Thymus (tissue), 11 donors: ENCODE data around the gene HOXB4. TPM values are rescaled to one million over a fixed set of nuclear protein-coding genes. Genes with fewer than 3 reads are reported as not detected.
A peak's percentile ranks its signal among the peaks of the same experiment; 100 is the strongest.

ENCODE experiments used
- DNase-seq, 9 donors: peaks; one replicate each; pipeline ENCODE4 v3.0.0-alpha.2; 2013; ENCODE audit warnings: low spot score in 9 of 9, low read depth in 6 of 9, missing footprints in 1 of 9
- H3K27ac ChIP-seq, 2 donors: one replicate each; pipeline ENCODE4 v1.5.1; 2013; ENCODE audit warnings: control low read depth in 1 of 2, low read depth in 1 of 2, low read length in 1 of 2, mild to moderate bottlenecking in 1 of 2, moderate library complexity in 1 of 2
- H3K27me3 ChIP-seq, 2 donors: one replicate each; pipeline ENCODE4 v1.5.1; 2013; ENCODE audit warnings: low read length in 1 of 2; ENCODE audit not compliant: control insufficient read depth in 2 of 2, insufficient read depth in 1 of 2
- H3K36me3 ChIP-seq, 2 donors: one replicate each; pipeline ENCODE4 v1.5.1; 2013; ENCODE audit warnings: low read length in 1 of 2, mild to moderate bottlenecking in 1 of 2, moderate library complexity in 1 of 2; ENCODE audit not compliant: control insufficient read depth in 2 of 2, insufficient read depth in 2 of 2
- H3K4me1 ChIP-seq, 2 donors: one replicate each; pipeline ENCODE4 v1.5.1; 2013; ENCODE audit warnings: low read length in 2 of 2; ENCODE audit not compliant: control insufficient read depth in 2 of 2, insufficient read depth in 2 of 2
- H3K4me3 ChIP-seq, 2 donors: one replicate each; pipeline ENCODE4 v1.5.1; 2013; ENCODE audit warnings: low read length in 2 of 2, control low read depth in 1 of 2, mild to moderate bottlenecking in 1 of 2
- H3K9me3 ChIP-seq, 2 donors: one replicate each; pipeline ENCODE4 v1.5.1; 2013; ENCODE audit warnings: low read length in 1 of 2, mild to moderate bottlenecking in 1 of 2; ENCODE audit not compliant: control insufficient read depth in 2 of 2, insufficient read depth in 1 of 2
- WGBS: extraction: QIAGEN DNeasy Blood & Tissue Kit; methylation state at CpG from one replicate; pipeline ENCODE4 v1.1.7; 2013; 5-methylcytosine and 5-hydroxymethylcytosine counted together
- polyA plus RNA-seq: library from polyadenylated mRNA; stranded (reverse); fragments of 200-250 nt; gene quantifications from one replicate; pipeline ENCODE4 v1.2.3, GENCODE V29; 2013
- total RNA-seq: library from RNA; stranded (reverse); fragments of 120-200 nt; gene quantifications from one replicate; pipeline ENCODE4 v1.2.4, GENCODE V29; 2013
- donor health status: healthy.

The HOXB4 gene
- total and polyA plus RNA-seq, 2 donors = 0.90 to 1.5 TPM

DNA sequence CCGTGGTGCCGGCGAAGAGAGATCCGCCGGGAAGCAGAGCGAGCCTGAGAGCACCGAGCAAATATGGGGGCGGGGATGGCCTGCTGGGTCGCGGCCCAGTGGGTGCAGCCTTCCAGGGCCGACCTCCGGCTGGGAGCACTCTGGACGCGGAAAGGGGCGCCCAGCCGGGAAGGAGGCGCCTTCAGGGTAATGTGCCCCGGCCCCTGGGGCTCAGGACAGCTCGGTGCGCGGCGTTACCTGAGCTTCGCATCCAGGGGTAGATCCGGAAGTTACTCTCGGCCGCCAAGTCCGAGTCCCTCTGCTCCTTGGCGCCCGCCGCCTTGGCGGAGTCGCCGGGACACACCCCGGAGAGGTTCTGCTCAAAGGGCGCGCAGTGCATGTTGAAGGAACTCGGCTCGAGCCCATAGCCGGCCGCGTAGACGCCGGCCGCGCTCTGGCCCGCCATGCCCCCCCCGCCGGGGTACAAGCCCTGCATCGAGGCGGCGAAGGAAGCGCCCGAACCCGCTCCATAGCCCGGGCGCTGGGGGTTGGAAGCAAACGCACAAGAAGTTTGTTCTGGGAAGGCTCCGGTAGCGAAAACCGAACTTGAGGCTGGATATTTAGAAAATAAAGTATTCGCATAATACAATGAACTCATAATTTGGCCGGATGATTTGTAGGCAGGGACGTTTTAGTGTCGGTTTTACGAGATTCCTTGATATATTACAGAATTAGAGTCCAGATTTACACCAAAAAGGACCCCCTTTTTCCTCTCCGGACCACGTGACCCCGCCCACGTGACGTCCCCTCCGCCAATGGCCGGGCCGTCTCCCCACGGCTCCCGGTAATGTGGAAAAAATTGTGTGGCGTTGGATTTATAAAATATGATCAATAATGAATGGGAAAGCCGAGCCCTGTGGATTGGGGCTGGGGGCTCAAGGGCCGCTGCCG lies 32.4 kb upstream of the HOXB4 start, which contains the start of gene HOXB7:
HOXB7 (minus strand) TSS at position 736 of the 930 bp plus-strand sequence; CDS start at position 637, 99 bp downstream.
- H3K4me1 ChIP-seq = peaks cover 11 to 30% of the 10 kb centered on the region in 2 donors
- H3K36me3 ChIP-seq = no peaks in the 10 kb centered on the region
- under 1% methylated on average over 79 of the region's 79 CpGs for WGBS
- H3K9me3 ChIP-seq = peaks cover 1 to 16% of the 10 kb centered on the region in 2 donors
- H3K4me3 ChIP-seq = peak within 1 kb of the TSS; percentile 45 to 65
- peak in 4 of 9 donors; percentile 29 to 68 (median 48) for DNase-seq
- peaks cover 82 to 100% of the 10 kb centered on the region in 2 donors for H3K27me3 ChIP-seq
- no peak within 1 kb of the TSS for H3K27ac ChIP-seq

DNA sequence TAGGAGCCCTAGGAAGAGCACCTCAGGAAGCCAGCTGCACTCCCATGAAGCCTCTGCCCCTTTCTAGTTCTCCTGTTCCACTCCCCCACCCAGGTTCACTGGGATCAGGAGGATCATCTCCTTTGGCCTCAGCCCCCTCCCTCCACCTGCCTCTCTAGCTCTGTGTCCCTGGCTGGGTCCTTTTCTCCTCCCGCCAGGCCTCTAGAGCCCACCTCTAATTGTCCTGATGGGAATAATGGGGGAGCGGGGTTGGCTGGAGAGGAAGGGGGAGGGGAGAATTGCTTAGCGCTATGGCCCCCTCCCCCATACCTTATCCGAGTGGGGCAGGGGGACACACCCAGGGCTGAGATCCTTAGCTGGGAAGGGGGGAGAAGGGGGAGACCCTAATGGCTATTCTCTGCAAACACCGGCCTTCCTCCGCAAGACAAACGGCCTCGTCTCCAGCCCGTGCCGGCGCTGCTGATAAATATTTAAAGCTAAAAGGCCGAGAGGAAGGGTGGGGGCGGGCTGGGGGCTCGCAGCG lies 31.7 kb upstream of the HOXB4 start:
- 16% methylated on average over 15 of the region's 15 CpGs for WGBS
- H3K36me3 ChIP-seq = no peaks in the 10 kb centered on the region
- H3K4me3 ChIP-seq = peak overlapping the region; percentile 45 to 65
- DNase-seq = no peak
- H3K9me3 ChIP-seq = peaks cover 1 to 16% of the 10 kb centered on the region in 2 donors
- no peak overlapping the region for H3K27ac ChIP-seq
- peaks cover 83 to 100% of the 10 kb centered on the region in 2 donors for H3K27me3 ChIP-seq
- peaks cover 11 to 30% of the 10 kb centered on the region in 2 donors for H3K4me1 ChIP-seq

DNA sequence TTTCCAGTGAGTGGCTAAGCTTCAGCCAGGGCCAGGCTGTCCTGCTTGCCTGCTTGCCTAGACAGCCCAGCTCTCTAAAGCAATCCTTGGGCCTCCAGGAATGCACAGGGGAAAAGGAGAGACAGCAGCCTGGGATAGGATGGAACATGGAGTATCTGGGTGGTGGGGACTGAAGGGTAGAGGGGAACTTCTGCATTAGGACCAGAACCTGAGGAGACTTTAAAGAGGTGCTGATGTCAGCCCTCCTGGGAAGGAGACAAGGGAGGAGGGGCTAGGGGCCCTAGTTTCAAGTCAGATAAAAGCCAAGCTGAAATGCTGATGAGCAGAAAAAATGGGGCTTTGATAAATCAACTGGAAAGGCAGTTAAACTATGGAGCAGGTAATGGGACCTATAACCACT lies 30.9 kb upstream of the HOXB4 start:
- DNase-seq = no peak
- peaks cover 0 to 19% of the 10 kb centered on the region in 2 donors for H3K9me3 ChIP-seq
- no peak overlapping the region for H3K27ac ChIP-seq
- H3K4me1 ChIP-seq = peaks cover 11 to 27% of the 10 kb centered on the region in 2 donors
- H3K36me3 ChIP-seq = no peaks in the 10 kb centered on the region
- peaks cover 82 to 100% of the 10 kb centered on the region in 2 donors for H3K27me3 ChIP-seq
- H3K4me3 ChIP-seq = no peak overlapping the region

DNA sequence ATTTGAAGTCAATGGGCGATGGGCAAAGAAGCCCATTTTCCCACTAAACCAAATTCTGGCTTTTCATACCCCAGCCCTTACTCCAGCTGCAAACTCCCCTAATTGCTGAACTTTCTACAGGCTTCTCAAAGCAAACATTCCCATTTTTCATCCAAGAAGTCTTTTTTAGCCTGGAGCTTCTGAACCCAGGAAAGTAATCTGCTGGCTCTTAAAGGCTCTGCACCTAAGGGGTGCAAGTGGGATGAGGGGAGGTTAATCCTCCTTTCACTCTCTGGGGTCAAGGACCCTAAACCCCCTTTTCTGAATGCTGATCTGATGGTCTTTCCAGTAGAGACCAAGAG lies 30.3 kb upstream of the HOXB4 start:
- H3K36me3 ChIP-seq = no peaks in the 10 kb centered on the region
- H3K4me3 ChIP-seq = no peak overlapping the region
- peaks cover 83 to 100% of the 10 kb centered on the region in 2 donors for H3K27me3 ChIP-seq
- H3K9me3 ChIP-seq = peaks cover 0 to 24% of the 10 kb centered on the region in 2 donors
- no peak for DNase-seq
- H3K4me1 ChIP-seq = peaks cover 11 to 27% of the 10 kb centered on the region in 2 donors
- WGBS = 100% methylated on average over 1 of the region's 1 CpG
- no peak overlapping the region for H3K27ac ChIP-seq

DNA sequence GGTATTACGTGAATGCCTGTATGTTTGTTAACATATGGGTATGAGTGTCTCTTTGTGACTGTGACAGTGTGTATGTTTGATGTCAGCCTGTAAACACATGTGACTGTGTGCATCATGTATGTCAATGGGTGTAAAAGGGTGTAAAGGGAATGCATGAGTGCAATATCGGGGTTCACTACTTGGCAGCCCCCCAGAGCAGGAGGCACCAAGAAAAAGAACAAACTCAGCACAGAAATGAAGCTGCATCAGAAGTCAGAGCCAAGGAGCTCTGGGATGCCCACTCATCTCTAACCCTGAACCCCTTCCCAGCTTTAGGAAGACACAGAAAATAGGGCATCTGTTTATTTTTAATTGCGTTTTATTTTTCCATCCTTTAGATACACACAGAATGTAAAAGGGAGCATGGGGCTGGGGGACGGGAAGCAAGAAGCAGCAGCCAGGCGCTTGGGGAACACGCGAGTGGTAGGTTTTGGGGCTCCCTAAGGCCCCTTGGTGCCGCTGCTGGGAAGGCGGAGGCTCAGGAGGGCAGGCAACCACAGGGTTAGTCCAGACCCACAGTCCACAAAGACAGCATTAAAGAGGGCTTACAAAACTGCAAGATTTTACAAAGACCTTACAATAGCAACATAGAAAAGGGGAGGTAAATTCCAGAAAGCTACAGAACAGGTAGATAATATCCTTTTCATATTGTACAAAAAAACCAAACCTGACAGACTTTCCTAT lies 28.9 kb upstream of the HOXB4 start:
- no peak overlapping the region for H3K27ac ChIP-seq
- peaks cover 86 to 100% of the 10 kb centered on the region in 2 donors for H3K27me3 ChIP-seq
- H3K36me3 ChIP-seq = no peaks in the 10 kb centered on the region
- H3K4me3 ChIP-seq = no peak overlapping the region
- peaks cover 0 to 30% of the 10 kb centered on the region in 2 donors for H3K9me3 ChIP-seq
- peaks cover 11 to 24% of the 10 kb centered on the region in 2 donors for H3K4me1 ChIP-seq
- WGBS = 94% methylated on average over 9 of the region's 9 CpGs
- DNase-seq = no peak

DNA sequence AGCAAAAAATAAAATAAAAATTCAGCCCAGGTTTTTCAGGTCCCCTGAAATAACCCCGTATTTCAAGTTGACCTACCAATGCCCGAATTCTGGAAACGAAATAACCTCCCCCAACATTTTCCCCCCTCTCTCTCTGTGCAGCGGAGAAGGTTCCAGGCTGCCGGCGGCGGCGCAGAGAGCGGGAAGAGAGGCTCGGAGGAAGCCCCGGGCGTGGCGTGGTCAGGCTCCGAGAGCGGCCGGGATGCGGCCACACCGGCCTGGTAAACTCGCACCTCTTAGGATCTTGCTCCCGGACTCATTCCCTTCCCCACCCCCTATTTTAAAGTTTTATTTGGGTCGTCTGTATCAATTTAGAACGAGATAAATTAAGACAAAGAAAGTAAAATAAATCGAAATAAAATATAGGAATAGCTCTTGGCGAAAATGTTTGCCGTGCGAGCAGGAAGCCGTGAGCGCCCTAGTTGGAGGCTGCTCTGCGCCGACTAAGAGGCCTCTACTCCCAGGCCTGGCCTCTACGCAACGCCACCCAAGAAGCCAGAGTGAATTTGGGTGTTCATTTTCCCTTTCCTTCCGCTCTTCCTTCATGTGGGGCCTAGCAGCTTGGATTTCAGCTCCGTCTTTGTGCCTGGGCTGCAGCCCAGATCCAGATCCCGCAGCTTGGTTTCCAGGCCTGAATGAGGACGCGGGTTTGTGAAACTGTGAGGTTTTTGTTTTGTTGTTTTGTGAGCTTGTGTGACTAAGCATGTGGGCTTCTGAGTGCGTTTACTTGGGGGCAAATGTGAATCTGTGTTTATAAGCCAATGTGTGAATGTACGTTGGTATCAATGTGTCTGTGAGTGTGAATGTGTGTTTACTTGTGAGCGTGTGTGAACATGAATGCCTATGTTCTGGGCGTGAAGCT lies 28.1 kb upstream of the HOXB4 start:
- Histone ChIP-seq H3K4me3 (no peak overlapping the region), H3K27me3 (peaks cover 87 to 100% of the 10 kb centered on the region in 2 donors), H3K4me1 (peaks cover 11 to 17% of the 10 kb centered on the region in 2 donors), H3K36me3 (no peaks in the 10 kb centered on the region), H3K27ac (no peak overlapping the region), H3K9me3 (peaks cover 0 to 33% of the 10 kb centered on the region in 2 donors)
- WGBS = 93% methylated on average over 41 of the region's 41 CpGs
- DNase-seq = no peak

DNA sequence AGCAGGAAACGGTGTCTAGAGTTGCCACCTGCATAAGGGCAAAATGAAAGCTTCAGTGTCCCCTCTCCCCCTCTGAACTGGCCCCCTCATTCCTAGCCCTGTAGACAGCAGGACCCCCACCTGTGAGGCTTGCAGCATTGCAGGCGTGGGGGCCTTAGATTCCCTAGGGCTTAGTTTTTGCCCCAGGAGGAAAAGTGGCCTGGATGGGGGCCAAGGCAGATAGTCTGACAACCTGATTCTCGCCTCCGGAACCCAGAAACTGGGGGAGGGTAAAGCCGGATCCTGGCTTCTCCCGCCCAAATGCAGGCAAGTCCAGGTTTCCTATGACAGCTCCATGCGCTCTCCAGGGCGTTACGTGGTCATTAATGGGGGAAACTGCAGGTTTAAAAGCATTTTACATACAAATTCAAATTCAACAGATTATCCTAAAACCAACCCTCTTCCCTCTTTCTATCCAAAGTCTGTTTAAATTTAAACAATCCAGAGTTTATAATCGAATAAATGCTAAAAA lies 27.3 kb upstream of the HOXB4 start:
- peaks cover 86 to 100% of the 10 kb centered on the region in 2 donors for H3K27me3 ChIP-seq
- no peaks in the 10 kb centered on the region for H3K36me3 ChIP-seq
- peaks cover 5 to 9% of the 10 kb centered on the region in 2 donors for H3K4me1 ChIP-seq
- 88% methylated on average over 10 of the region's 10 CpGs for WGBS
- peaks cover 0 to 29% of the 10 kb centered on the region in 2 donors for H3K9me3 ChIP-seq
- no peak overlapping the region for H3K4me3 ChIP-seq
- no peak for DNase-seq
- H3K27ac ChIP-seq = no peak overlapping the region

DNA sequence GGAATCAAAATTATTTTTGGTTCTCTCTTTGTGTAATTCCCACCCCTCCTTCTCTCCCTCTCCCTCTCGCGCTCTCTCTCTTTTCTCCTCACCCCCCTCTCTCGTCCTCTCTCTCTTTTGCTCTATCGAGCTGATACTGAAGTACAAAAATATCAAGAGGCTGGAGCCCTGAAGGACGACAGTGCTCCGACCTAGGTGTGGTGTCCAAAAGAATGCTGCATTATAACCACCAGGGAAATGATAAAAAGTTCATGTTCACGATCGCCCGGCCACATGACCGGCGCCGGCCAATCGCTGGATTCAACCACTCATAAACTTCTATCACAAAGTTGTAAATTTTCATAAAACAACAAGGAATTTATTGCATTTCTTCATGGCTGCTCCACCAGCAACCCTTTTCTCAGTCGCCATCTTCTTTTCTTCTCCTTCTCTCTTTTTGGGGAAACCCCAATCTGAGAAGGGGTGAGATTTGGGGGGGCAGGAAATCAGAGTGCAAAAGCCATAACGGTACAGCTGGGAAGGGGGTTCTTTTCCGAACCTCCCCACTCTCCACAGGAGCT lies 26.7 kb upstream of the HOXB4 start, which contains the start of gene HOXB6:
HOXB6 (minus strand) TSS at position 217 of the 560 bp plus-strand sequence. CDS start 6,836 bp downstream, outside the sequence.
- Histone ChIP-seq H3K27ac (no peak within 1 kb of the TSS), H3K27me3 (peaks cover 86 to 100% of the 10 kb centered on the region in 2 donors), H3K36me3 (no peaks in the 10 kb centered on the region), H3K9me3 (peaks cover 0 to 22% of the 10 kb centered on the region in 2 donors), H3K4me3 (no peak within 1 kb of the TSS), H3K4me1 (peaks cover 0 to 3% of the 10 kb centered on the region in 2 donors)
- no peak for DNase-seq
- 62% methylated on average over 16 of the region's 16 CpGs for WGBS
